ENCODE results near the gene IMPDH2. TPM values are rescaled to one million over a fixed set of nuclear protein-coding genes. Genes with fewer than 3 reads are reported as not detected.

The IMPDH2 gene
- total and polyA plus RNA-seq, 2 experiments from 2014 or later = 198 to 314 TPM

DNA sequence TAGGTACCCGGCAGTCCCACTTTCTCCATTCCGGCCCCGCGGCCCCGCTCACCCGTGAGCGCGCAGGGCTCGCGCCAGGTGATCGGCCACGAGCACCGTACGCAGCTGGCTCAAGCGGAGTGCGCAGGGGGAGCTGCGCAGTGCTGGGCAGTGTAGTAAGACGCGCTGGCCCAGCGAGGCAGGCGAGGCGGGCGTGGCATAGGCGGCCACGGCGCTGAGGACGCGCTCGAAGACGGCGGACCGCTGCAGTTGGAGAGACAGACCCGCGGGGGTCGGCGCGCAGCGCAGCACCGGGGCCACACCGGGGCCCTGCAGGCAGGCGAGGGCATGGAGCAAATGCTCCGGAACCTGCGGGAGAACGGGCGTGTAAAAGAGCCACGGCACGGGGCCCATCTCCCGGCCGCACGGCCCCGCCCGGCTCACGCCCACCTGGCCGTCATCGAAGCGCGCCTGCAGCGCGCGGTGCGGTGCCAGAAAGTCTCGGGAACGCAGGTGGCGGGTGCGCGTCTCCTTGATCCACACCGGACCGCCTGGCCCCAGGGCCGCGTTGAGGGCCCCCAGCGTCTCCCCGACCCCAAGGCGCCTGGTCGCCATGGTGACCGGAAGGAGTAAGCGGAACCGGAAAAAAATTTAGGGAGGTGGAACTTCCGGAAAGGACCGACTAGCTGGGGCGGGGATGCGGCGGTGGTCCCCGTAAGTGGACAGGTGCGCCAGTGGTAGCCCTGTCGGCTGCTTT is 11.1 kb downstream of the IMPDH2 start, which contains the start of gene DALRD3 (continued):
- TF ChIP-seq CTCF (conservative IDR thresholded peaks at IDR 0.05; ENCODE audit: low read depth in 2 of 2) (no peak), ETS1 (IDR thresholded peaks at IDR 0.05) (peak; percentile 39; the same call in 1 of the 2 replicates), POLR2AphosphoS5 (IDR thresholded peaks at IDR 0.05; ENCODE audit: low read depth) (peak; percentile 69), CREB1 (CRISPR knock-in tag; IDR thresholded peaks at IDR 0.05; ENCODE audit: low read depth) (peak; percentile 91)

- peak overlapping the region; percentile 69; the same call in 1 of the 2 replicates for H2AFZ ChIP-seq
- ATAC-seq (peak; percentile 0; the same call in 2 of the 3 replicates), DNase-seq (ENCODE audit: low spot score) (peak; percentile 43)
- H3K4me3 ChIP-seq = peak overlapping the region; percentile 97
- H3K9me3 Mint-ChIP-seq = no peaks in the 10 kb centered on the region; the same call in 2 of the 3 replicates
- peaks cover 7% of the 10 kb centered on the region; the same call in 1 of the 2 replicates for H4K20me1 ChIP-seq (replicated peaks; ENCODE audit: insufficient read depth)
- H3K36me3 Mint-ChIP-seq (ENCODE audit: low read depth) = peaks cover 48% of the 10 kb centered on the region
- H3K27ac Mint-ChIP-seq = no peak overlapping the region; the same call in 1 of the 2 replicates
- H3K27ac ChIP-seq (ENCODE audit: low read depth) = no peak overlapping the region
- peaks cover 7% of the 10 kb centered on the region; the same call in 1 of the 2 replicates for H3K79me2 ChIP-seq (replicated peaks; ENCODE audit: insufficient read depth)
- peaks cover 19% of the 10 kb centered on the region for H3K4me1 Mint-ChIP-seq
- peak overlapping the region; percentile 99 for H3K4me2 ChIP-seq
- peaks cover 23% of the 10 kb centered on the region for H3K27me3 Mint-ChIP-seq (ENCODE audit: insufficient read depth, low read depth, poor library complexity)
- peak overlapping the region; percentile 93 for H3K4me3 Mint-ChIP-seq
- H3F3A ChIP-seq (replicated peaks; ENCODE audit: low read depth) = peaks cover 41% of the 10 kb centered on the region
- H3K36me3 ChIP-seq (ENCODE audit: insufficient read depth) = peaks cover 11% of the 10 kb centered on the region
- no peaks in the 10 kb centered on the region for H3K27me3 ChIP-seq (ENCODE audit: insufficient read depth)
- TF ChIP-seq ZNF114 (CRISPR knock-in tag; IDR thresholded peaks at IDR 0.05) (no peak), EZH2phosphoT487 (IDR thresholded peaks at IDR 0.05; ENCODE audit: unreplicated experiment) (no peak), JUNB (IDR thresholded peaks at IDR 0.05; ENCODE audit: unreplicated experiment) (no peak), CREB1 (CRISPR knock-in tag; IDR thresholded peaks at IDR 0.05; ENCODE audit: low read depth) (no peak), ZNF331 (CRISPR knock-in tag; IDR thresholded peaks at IDR 0.05; ENCODE audit: low read depth) (no peak), EZH2 (IDR thresholded peaks at IDR 0.05; ENCODE audit: low read depth, unreplicated experiment) (no peak)
- H3K9me2 ChIP-seq (ENCODE audit: insufficient read depth) = no peaks in the 10 kb centered on the region
- peaks cover 19% of the 10 kb centered on the region; the same call in 1 of the 2 replicates for H3K4me1 ChIP-seq (ENCODE audit: insufficient read depth)
Observed at GRCh38 chr3:49017229-49017970, 11.8 kb downstream of the IMPDH2 start.
